ENCODE results near the gene SURF4.
A peak's percentile ranks its signal among the peaks of the same experiment; 100 is the strongest.

SURF4 gene

DNA sequence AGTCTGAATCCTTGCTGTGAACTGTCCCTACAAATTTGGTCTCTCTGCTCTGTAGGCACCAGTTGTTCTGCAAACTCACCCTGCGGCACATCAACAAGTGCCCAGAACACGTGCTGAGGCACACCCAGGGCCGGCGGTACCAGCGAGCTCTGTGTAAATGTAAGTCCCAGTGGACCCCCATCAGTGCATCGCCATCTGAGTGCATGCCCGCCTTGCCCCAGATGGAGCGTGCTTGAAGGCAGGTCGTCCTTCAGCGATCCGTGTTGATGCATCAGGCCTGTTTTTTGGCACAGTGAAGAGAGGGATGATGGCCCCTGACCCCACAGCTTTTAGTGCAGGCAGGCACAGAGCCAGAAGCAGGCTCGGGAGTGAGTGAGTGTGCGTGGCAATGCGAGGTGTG lies 18.2 kb downstream of the SURF4 start:
- Histone ChIP-seq H3K27ac (no peak overlapping the region), H3K4me3 (no peak overlapping the region)
- DNase-seq (ENCODE audit: low spot score) = no peak
- TF ChIP-seq, protein P1, sequence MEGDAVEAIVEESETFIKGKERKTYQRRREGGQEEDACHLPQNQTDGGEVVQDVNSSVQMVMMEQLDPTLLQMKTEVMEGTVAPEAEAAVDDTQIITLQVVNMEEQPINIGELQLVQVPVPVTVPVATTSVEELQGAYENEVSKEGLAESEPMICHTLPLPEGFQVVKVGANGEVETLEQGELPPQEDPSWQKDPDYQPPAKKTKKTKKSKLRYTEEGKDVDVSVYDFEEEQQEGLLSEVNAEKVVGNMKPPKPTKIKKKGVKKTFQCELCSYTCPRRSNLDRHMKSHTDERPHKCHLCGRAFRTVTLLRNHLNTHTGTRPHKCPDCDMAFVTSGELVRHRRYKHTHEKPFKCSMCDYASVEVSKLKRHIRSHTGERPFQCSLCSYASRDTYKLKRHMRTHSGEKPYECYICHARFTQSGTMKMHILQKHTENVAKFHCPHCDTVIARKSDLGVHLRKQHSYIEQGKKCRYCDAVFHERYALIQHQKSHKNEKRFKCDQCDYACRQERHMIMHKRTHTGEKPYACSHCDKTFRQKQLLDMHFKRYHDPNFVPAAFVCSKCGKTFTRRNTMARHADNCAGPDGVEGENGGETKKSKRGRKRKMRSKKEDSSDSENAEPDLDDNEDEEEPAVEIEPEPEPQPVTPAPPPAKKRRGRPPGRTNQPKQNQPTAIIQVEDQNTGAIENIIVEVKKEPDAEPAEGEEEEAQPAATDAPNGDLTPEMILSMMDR (IDR thresholded peaks at IDR 0.05) = no peak

DNA sequence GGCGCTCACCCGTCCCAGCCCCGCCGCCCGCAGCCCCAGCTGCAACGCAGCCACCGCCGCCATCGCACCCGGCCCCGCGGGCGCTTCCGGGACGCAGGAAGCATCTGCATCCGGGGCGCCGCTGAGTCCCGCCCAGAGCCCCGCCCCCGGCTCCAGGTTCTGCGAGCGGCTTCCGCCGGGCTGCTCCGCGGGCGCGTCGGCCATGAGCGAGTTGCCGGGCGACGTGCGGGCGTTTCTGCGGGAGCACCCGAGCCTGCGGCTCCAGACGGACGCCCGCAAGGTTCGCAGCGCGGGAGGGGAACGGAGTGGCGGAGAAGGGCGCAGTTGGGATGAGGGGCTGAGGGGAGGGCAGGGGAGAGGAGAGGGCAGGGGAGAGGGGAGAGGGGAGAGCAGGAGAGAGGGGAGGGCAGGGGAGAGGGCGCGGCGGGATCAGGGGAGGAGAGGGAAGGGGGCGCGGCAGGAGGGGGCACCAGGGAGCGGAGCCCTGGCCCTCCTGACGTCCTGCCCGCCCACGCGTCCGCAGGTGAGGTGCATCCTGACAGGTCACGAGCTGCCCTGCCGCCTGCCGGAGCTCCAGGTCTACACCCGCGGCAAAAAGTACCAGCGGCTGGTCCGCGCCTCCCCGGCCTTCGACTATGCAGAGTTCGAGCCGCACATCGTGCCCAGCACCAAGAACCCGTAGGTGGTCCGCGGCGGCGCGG lies 19.3 kb downstream of the SURF4 start, which contains the start of the genes SURF1 and SURF2:
Gene SURF1, minus strand, starts transcription at position 97 of the 701 bp plus-strand sequence. Its CDS starts 34 bp downstream, at position 63.
Gene SURF2, plus strand, starts transcription at position 160 of the 701 bp plus-strand sequence. Its CDS starts 43 bp downstream, at position 203.
- Histone ChIP-seq H3K27ac (peak within 1 kb of the TSS; percentile 35 to 88), H3K4me3 (peak within 1 kb of the TSS; percentile 93)
- peak; percentile 85 for DNase-seq (ENCODE audit: low spot score)
- TF ChIP-seq, protein P1 (IDR thresholded peaks at IDR 0.05) = no peak

DNA sequence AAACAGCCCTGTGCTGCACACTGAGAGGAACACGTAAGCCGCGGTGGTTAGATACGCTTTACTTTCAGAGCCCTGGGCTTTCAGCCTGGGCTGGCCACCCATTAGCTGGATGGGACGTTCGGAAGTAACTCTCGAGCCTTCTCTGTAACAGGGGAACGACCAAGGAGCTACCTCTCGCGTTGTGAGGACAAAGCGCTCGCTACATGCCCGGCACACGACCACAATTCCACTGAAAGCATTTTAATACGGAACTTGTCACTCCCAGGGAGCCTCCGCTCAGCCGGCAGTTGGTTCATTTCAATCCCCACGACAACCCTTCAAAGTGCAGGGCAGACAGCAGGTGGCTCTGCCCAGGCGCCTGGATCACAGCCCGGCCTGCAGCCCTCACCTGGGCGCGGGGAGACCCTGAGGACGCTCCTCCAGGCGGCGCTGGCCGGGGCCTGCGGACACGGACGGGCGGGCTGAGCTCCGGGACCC lies 19.9 kb downstream of the SURF4 start:
- peak overlapping the region; percentile 93 for H3K4me3 ChIP-seq
- peak overlapping the region; percentile 35 to 88 for H3K27ac ChIP-seq
- TF ChIP-seq, protein P1 (IDR thresholded peaks at IDR 0.05) = no peak
- no peak for DNase-seq (ENCODE audit: low spot score)

DNA sequence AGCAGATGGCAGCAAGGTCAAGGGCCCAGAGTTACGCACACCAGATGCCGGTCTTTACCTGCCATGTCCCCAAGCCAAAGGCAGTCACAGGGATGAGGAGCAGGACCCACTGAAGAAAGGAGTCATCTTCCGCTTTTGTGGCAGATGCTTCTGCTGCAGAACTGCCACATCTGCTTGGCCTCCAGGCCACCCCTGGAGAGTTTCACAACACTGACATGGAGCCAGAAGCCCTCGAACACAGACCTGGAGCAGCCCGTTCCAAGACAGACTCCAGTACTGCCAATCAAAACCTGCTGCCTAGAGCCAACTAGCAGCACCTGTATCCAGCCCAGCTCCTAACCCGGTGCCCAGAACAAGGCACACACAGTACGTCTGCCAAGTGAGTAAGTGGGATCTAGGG lies 21.1 kb downstream of the SURF4 start:
- DNase-seq (ENCODE audit: low spot score) = no peak
- Histone ChIP-seq H3K4me3 (no peak overlapping the region), H3K27ac (no peak overlapping the region)
- TF ChIP-seq, protein P1 (IDR thresholded peaks at IDR 0.05) = no peak

DNA sequence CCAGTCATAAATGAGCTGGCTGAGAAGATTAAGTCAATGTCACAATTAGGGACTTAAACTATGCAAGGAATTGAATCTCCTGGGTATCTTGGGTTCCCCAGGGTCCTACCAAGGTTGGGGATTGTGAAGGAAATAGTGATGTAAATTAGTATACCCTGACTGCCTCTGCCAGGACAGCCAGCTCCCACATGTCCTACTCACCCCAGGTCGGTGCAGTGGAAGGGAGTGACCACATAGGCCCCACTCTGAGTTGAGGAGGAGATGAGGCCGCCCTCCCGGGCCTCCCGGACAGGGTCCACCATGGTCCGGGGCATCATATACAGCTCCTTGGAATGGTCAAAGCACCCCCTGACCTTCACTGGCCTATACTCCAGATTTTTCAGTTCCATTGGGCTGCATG lies 22.3 kb downstream of the SURF4 start:
- Histone ChIP-seq H3K27ac (no peak overlapping the region), H3K4me3 (no peak overlapping the region)
- TF ChIP-seq, protein P1 (IDR thresholded peaks at IDR 0.05) = no peak
- no peak for DNase-seq (ENCODE audit: low spot score)

DNA sequence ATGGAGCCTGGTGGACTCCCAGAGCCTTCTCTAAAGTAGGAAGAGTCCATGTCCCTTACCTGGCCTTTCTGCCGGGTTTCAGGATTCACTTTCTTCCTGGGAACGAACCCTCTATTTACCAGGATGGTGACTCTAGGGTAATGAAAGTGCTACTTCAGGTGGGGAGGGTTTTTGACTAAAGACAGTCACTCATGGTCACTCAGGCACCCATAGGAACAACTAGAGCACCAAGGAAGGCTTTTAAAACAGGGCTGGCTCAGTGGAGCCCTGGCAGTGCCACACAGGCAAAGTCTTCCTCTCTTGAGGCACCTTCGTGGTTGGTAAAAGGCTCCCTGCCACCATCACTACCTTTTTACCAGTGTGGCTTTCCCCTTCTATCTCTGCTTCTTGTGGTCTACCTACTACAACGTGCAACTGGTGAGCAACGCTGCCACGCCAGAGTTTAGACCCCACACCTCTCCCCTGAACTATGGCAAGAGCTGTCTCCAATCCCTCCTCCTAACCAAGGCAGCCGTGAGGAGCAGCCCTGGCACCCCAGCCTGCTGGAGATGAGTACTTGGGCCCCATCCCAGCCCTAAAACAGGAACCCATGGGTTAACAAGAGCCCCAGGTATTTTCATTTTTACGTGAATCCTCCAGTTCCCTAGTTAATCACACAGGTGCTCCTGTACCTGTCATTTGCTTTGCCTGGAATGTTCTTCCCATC lies 23.1 kb downstream of the SURF4 start:
- no peak for DNase-seq (ENCODE audit: low spot score)
- Histone ChIP-seq H3K27ac (no peak overlapping the region), H3K4me3 (no peak overlapping the region)
- TF ChIP-seq, protein P1 (IDR thresholded peaks at IDR 0.05) = no peak
